ACC112 (cell line): ENCODE data around the gene KCNJ9.

ENCODE experiments used
- H2AFZ ChIP-seq: fragments of 200-600 bp; sonication (generic); one replicate; pipeline ENCODE4 v1.6.0; 2017; ENCODE audit warnings: antibody characterized with exemption, low read length; ENCODE audit not compliant: unreplicated experiment
- H3K27ac ChIP-seq: fragments of 200-600 bp; sonication (generic); 2 replicates; pipeline ENCODE4 v1.5.1; 2014; ENCODE audit warnings: low read depth, mild to moderate bottlenecking, antibody characterized with exemption, low read length, moderate library complexity
- H3K27me3 ChIP-seq: fragments of 200-600 bp; sonication (generic); 2 replicates; pipeline ENCODE4 v1.6.1; 2014; ENCODE audit warnings: mild to moderate bottlenecking, antibody characterized with exemption, low read length, moderate library complexity, mixed read lengths; ENCODE audit not compliant: insufficient read depth
- H3K36me3 ChIP-seq: fragments of 200-600 bp; sonication (generic); 2 replicates; pipeline ENCODE4 v1.6.1; 2016; ENCODE audit warnings: mild to moderate bottlenecking, antibody characterized with exemption, low read length, moderate library complexity, mixed read lengths; ENCODE audit not compliant: insufficient read depth
- H3K4me1 ChIP-seq: fragments of 200-600 bp; sonication (generic); one replicate; pipeline ENCODE4 v1.6.1; 2016; ENCODE audit warnings: low read length, mixed read lengths; ENCODE audit not compliant: insufficient read depth, unreplicated experiment, control insufficient read depth
- H3K4me3 ChIP-seq: fragments of 200-600 bp; sonication (generic); 2 replicates; pipeline ENCODE4 v1.5.1; 2014; ENCODE audit warnings: mild to moderate bottlenecking, low read depth, low read length
- H3K79me2 ChIP-seq: fragments of 200-600 bp; sonication (generic); one replicate; pipeline ENCODE4 v1.6.0; 2016; ENCODE audit warnings: low read length; ENCODE audit not compliant: control insufficient read depth, unreplicated experiment, insufficient read depth

The KCNJ9 gene

DNA sequence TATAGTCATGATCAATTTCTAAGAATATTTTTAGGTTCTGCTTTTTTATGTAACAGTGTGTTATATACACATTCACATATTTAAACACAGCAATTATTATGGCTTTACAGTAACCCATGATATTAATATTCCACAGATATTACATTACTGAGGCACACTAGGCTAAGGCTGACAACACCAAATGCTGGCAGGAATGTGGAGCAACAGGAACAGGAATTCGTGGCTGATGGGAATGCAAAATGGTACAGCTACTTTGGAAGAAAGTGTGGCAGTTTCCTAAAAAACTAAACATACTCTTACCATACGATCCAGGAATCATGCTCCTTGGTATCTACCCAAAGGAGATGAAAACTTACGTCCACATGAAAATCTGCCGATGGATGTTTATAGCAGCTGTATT lies 1.9 kb upstream of the KCNJ9 start:
- peaks cover 83% of the 10 kb centered on the region for H3K27me3 ChIP-seq
- H3K4me3 ChIP-seq, result no peak overlapping the region
- H2AFZ ChIP-seq, result no peak overlapping the region
- no peaks in the 10 kb centered on the region for H3K79me2 ChIP-seq
- peaks cover 8% of the 10 kb centered on the region for H3K4me1 ChIP-seq
- no peak overlapping the region for H3K27ac ChIP-seq
- H3K36me3 ChIP-seq, result no peaks in the 10 kb centered on the region

DNA sequence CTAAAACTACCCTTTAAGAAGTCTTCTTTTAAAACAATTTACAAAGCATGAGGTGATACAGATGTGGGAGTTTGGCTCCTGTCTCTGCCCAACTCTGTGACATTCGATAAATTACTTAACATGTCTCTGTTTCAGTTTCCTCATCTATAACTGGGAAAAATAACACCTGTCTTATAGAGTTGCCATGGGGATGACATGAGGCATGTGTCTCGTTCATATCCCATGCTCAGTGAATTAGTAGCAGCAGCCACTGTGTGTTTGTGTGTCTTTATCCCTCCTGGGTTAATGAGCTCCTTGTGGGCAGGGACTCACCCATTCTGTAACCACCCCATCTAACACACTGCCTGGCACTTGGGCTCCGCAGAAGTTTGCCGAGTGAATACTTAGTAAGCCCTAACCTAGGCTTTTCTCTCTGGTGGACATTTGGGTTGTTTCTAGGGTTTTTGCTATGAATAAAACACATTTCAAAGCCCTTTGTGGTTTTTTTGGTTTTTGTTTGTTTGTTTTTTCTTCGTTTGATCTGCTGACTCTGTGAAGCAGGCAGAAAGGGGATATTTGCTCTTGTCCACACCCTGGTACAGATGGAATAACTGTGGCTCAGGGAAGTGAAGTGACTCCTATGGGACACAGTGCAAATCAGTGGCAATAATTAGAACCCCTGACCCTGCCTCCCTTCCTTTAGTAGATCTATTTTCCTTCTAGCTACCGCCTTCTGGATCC lies 797 bp upstream of the KCNJ9 start:
- H3K79me2 ChIP-seq, result no peaks in the 10 kb centered on the region
- H3K27me3 ChIP-seq, result peaks cover 73% of the 10 kb centered on the region
- no peak overlapping the region for H3K27ac ChIP-seq
- peaks cover 8% of the 10 kb centered on the region for H3K4me1 ChIP-seq
- no peak overlapping the region for H3K4me3 ChIP-seq
- no peak overlapping the region for H2AFZ ChIP-seq
- H3K36me3 ChIP-seq, result no peaks in the 10 kb centered on the region

DNA sequence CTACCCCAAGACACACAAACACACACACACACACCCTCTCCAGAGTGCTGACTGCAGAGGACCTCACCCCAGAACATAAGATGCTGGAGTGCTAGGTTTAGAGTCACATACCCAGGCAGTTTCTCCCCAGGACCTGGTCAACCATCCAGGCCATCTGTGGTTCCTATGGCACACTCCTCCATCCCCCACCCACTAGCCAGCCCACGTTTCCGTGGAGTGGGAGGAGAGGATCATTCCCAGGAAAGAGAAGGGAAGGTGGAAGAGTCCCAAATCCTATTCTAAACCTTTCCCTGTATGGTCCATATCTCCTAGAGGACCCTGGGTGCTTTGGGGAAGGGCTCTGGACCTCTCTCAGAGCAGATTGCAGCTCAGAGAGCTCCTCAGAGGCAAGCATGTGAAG lies 1.1 kb downstream of the KCNJ9 start:
- Histone ChIP-seq H3K4me3 (no peak overlapping the region), H3K4me1 (peaks cover 8% of the 10 kb centered on the region), H3K27me3 (peaks cover 59% of the 10 kb centered on the region), H2AFZ (no peak overlapping the region), H3K27ac (no peak overlapping the region), H3K79me2 (no peaks in the 10 kb centered on the region), H3K36me3 (no peaks in the 10 kb centered on the region)

GRCh38 chr1:160082926-160083325 lies 1.6 kb downstream of the KCNJ9 start:
- no peak overlapping the region for H2AFZ ChIP-seq
- H3K27me3 ChIP-seq, result peaks cover 58% of the 10 kb centered on the region
- H3K36me3 ChIP-seq, result no peaks in the 10 kb centered on the region
- no peak overlapping the region for H3K4me3 ChIP-seq
- H3K79me2 ChIP-seq, result no peaks in the 10 kb centered on the region
- no peak overlapping the region for H3K27ac ChIP-seq
- H3K4me1 ChIP-seq, result peaks cover 8% of the 10 kb centered on the region

GRCh38 chr1:160083968-160084770 lies 2.8 kb downstream of the KCNJ9 start:
- peak overlapping the region; percentile 55 for H3K4me3 ChIP-seq
- H3K27ac ChIP-seq, result no peak overlapping the region
- H2AFZ ChIP-seq, result no peak overlapping the region
- peaks cover 8% of the 10 kb centered on the region for H3K4me1 ChIP-seq
- no peaks in the 10 kb centered on the region for H3K36me3 ChIP-seq
- no peaks in the 10 kb centered on the region for H3K79me2 ChIP-seq
- H3K27me3 ChIP-seq, result peaks cover 46% of the 10 kb centered on the region

DNA sequence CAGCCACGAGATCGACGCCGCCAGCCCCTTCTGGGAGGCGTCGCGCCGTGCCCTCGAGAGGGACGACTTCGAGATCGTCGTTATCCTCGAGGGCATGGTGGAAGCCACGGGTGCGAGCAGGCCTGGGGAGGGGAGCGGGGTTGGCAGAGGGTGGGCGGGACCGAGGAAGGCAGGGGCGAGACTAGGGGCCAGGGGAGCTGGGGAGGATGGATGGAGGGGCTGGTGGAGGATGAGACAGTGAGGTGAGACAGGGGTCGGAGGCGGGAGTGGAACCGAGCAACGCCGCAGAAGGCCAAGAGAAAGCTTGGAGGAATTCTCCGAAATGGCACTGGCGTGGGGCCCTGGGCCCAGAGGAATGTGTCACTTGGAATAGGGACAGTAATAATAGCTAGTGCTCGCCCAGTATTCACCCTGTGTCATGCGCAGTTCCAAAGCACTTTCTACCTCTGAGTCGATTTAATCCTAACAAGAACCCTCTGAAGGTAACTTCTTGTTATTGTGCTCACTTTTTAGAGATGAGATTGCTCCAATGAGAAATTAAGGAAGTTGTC lies 3.5 kb downstream of the KCNJ9 start:
- no peaks in the 10 kb centered on the region for H3K36me3 ChIP-seq
- no peak overlapping the region for H3K4me3 ChIP-seq
- peaks cover 39% of the 10 kb centered on the region for H3K27me3 ChIP-seq
- H3K4me1 ChIP-seq, result peaks cover 8% of the 10 kb centered on the region
- no peaks in the 10 kb centered on the region for H3K79me2 ChIP-seq
- no peak overlapping the region for H3K27ac ChIP-seq
- no peak overlapping the region for H2AFZ ChIP-seq

DNA sequence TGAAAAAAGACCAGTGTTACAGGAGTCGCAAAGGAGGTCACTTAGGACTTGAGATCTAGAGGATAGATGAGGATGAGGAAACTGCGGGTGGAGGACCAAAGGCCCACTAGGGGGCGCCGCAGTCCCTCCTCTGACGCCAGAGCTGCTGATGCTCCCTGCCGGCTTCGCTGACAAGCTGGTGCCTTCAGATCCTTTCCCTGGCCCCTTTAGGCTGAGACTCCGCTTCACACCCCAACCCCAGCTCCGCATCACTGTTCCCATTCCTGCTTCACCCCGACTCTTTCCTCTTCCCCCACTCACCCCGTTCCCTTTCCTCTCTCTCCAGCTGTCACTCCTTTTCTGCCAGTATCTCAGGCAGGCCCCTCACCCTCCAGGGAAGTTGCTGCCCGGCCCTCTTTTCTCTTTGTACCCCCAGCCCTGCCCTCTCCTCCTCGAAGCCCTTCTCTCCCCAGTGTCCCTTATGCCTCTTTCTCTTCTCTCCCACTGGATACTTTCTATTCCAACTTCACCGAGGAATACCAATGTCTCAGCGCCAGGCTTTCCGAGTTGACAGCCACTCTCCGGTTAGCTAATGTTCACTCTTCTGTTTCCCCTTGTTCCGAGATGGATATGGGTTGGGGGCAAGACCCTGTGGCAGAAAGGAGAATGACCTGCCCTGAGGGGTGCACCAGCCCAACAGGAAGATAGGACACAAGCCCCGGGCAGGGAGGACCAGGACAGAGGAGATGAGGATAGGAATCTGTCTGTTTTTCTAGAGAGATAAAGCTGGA lies 4.5 kb downstream of the KCNJ9 start:
- Histone ChIP-seq H3K27me3 (peaks cover 29% of the 10 kb centered on the region), H3K79me2 (no peaks in the 10 kb centered on the region), H3K4me1 (peaks cover 5% of the 10 kb centered on the region), H2AFZ (no peak overlapping the region), H3K4me3 (no peak overlapping the region), H3K27ac (no peak overlapping the region), H3K36me3 (no peaks in the 10 kb centered on the region)

DNA sequence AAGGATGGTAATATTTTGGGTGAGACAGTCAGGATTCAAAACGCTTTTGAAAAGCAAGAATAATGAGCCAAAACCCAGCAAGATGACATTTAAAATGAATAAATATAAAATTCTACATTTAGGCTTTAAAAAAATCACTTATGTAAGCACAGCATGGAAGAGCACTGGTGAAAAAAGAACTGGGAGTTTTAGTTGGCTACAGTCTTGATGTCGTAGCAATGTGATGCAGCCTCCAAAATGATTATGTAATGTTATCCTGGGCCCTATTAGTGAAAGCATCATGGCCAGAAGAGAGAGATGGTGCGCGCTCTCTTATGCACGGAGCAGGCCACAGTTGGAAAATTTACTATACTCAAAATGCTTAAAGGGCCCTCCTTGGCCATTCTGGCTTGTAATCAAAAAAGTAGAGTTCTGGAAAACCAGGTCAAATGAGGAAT lies 5.1 kb downstream of the KCNJ9 start:
- Histone ChIP-seq H3K4me1 (no peaks in the 10 kb centered on the region), H3K27ac (no peak overlapping the region), H2AFZ (no peak overlapping the region), H3K36me3 (no peaks in the 10 kb centered on the region), H3K27me3 (peaks cover 23% of the 10 kb centered on the region), H3K79me2 (no peaks in the 10 kb centered on the region), H3K4me3 (no peak overlapping the region)

- no peak overlapping the region for H2AFZ ChIP-seq
- H3K27me3 ChIP-seq, result peaks cover 16% of the 10 kb centered on the region
- H3K27ac ChIP-seq, result no peak overlapping the region
- H3K4me1 ChIP-seq, result no peaks in the 10 kb centered on the region
- H3K4me3 ChIP-seq, result no peak overlapping the region
- no peaks in the 10 kb centered on the region for H3K36me3 ChIP-seq
- H3K79me2 ChIP-seq, result no peaks in the 10 kb centered on the region
Measured at GRCh38 chr1:160087118-160087662, 5.9 kb downstream of the KCNJ9 start.

DNA sequence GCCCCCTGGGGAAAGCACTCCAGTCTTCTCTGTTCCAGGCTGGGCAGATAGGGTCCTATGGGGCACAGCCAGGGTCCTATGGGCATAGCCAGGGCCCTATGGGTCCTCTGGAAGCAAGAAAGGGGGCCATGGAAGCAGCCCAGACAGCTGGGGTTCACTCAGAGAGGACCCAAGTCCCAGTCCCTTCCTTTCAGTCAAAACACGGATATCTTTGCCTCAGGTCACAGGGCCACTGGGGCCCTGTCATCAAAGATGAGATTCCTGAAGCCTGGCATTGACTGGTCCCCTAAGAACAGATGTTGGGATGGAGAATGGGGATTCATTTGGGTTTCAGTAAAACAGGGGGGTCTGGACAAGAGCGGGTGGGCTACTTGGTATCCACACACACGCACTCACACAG lies 8.5 kb downstream of the KCNJ9 start:
- Histone ChIP-seq H3K4me1 (no peaks in the 10 kb centered on the region), H3K27ac (no peak overlapping the region), H3K79me2 (no peaks in the 10 kb centered on the region), H3K27me3 (no peaks in the 10 kb centered on the region), H2AFZ (no peak overlapping the region), H3K4me3 (no peak overlapping the region), H3K36me3 (no peaks in the 10 kb centered on the region)
